HepG2 (cell line): Measurements from ENCODE around the gene HTD2. TPM values are rescaled to one million over a fixed set of nuclear protein-coding genes. Genes with fewer than 3 reads are reported as not detected.

Source experiments
- ATAC-seq: fragments of 200-7000 bp; cut with Tn5 transposase; 3 replicates; pipeline ENCODE4 v1.9.1; 2020; ENCODE audit warnings: mild to moderate bottlenecking, moderate library complexity
- BruUV-seq: library from RNA; stranded (reverse); fragments of 400-500 nt; replicated peaks from 2 replicates; lab custom pipeline; 2021; lab: Mats Ljungman, UMichigan
- CTCF ChIA-PET: fragments of 300-600 bp; formaldehyde crosslinking; extraction: SDS; loops from one replicate; lab custom pipeline; 2021; ENCODE audit warnings: low total read pairs, inconsistent platforms, low intra/inter-chr PET ratio; lab: Yijun Ruan, JAX
- POLR2A ChIA-PET: fragments of 350-600 bp; sonication (Branson Sonifier 250); formaldehyde crosslinking; loops from one replicate; lab custom pipeline; 2020; ENCODE audit warnings: antibody characterized with exemption, inconsistent platforms; lab: Yijun Ruan, JAX
- DNase-seq: peaks from one replicate; pipeline ENCODE4 v3.0.0-alpha.2; 2015; ENCODE audit warnings: low spot score
- FAIRE-seq: peaks from 3 replicates; lab custom pipeline; 2011; peaks lifted over from hg19 to GRCh38; lab: Jason Lieb, UNC
- H2AFZ ChIP-seq: one replicate; pipeline ENCODE4 v1.6.1; 2011; ENCODE audit warnings: low read length, inconsistent platforms
- H3K27ac ChIP-seq: fragments of 300-600 bp; 3 replicates; pipeline ENCODE4 v1.8.0; 2011; ENCODE audit warnings: mixed run types, mild to moderate bottlenecking, mixed read lengths, low read length, inconsistent platforms; ENCODE audit not compliant: insufficient read depth; ENCODE audit errors: extremely low read length
- H3K27me3 ChIP-seq, 2 experiments: fragments of 200-600 bp in 1 of 2; 2 replicates in 1 of 2; 3 replicates in 1 of 2; pipeline versions ENCODE4 v1.6.0 to v1.8.0; 2011; ENCODE audit warnings: low read length in 2 of 2, mild to moderate bottlenecking in 2 of 2, moderate library complexity in 2 of 2, inconsistent platforms in 1 of 2; ENCODE audit not compliant: insufficient read depth in 2 of 2, control insufficient read depth in 1 of 2
- H3K36me3 ChIP-seq, 2 experiments: fragments of 200-600 bp in 1 of 2; replicated peaks in 1 of 2; 2 replicates in 1 of 2; 3 replicates in 1 of 2; pipeline versions ENCODE4 v1.5.1 to v1.8.0; 2011; ENCODE audit warnings: low read length in 2 of 2, inconsistent platforms in 1 of 2; ENCODE audit not compliant: insufficient read depth in 2 of 2, control insufficient read depth in 1 of 2
- H3K4me1 ChIP-seq: 2 replicates; pipeline ENCODE4 v1.5.1; 2012; ENCODE audit warnings: low read length, inconsistent platforms; ENCODE audit not compliant: insufficient read depth
- H3K4me2 ChIP-seq: 2 replicates; pipeline ENCODE4 v1.6.0; 2011; ENCODE audit warnings: low read depth, low read length, inconsistent platforms
- H3K4me3 ChIP-seq, 3 experiments: fragments of 200-600 bp in 1 of 3; sonication (generic), shearing (Covaris generic) in 1 of 3; replicated peaks in 1 of 3; 2 replicates each; pipeline ENCODE4 v1.5.1; 2011 to 2016; ENCODE audit warnings: low read length in 3 of 3, inconsistent platforms in 2 of 3, low read depth in 2 of 3, mild to moderate bottlenecking in 2 of 3, control low read depth in 1 of 3, mixed read lengths in 1 of 3; ENCODE audit not compliant: insufficient read depth in 1 of 3
- H3K79me2 ChIP-seq: one replicate; pipeline ENCODE4 v1.6.1; 2011; ENCODE audit warnings: low read length, inconsistent platforms; ENCODE audit not compliant: insufficient read depth
- H3K9ac ChIP-seq: 2 replicates; pipeline ENCODE4 v1.6.0; 2011; ENCODE audit warnings: mild to moderate bottlenecking, low read depth, low read length, inconsistent platforms; ENCODE audit not compliant: insufficient read depth
- H3K9me3 ChIP-seq: 2 replicates; pipeline ENCODE4 v1.5.1; 2012; ENCODE audit warnings: mild to moderate bottlenecking, low read length
- H4K20me1 ChIP-seq: 2 replicates; pipeline ENCODE4 v1.6.0; 2011; ENCODE audit warnings: inconsistent platforms, mild to moderate bottlenecking, low read length, moderate library complexity; ENCODE audit not compliant: insufficient read depth
- MATR3 ChIP-seq: sonication (generic); formaldehyde crosslinking; IDR thresholded peaks from 2 replicates; pipeline ENCODE4 v1.4.0; 2020; ENCODE audit warnings: missing genetic modification reagents
- SPEN ChIP-seq: sonication (generic); formaldehyde crosslinking; IDR thresholded peaks from 2 replicates; pipeline ENCODE4 v1.5.1; 2020; ENCODE audit warnings: low read depth, mild to moderate bottlenecking, missing genetic modification reagents
- ZBTB7A ChIP-seq: sonication (generic); formaldehyde crosslinking; IDR thresholded peaks from 2 replicates; pipeline ENCODE4 v1.8.0; 2022; ENCODE audit warnings: mild to moderate bottlenecking, missing genetic modification reagents
- ZSCAN20 ChIP-seq: sonication (generic); formaldehyde crosslinking; IDR thresholded peaks from 2 replicates; pipeline ENCODE4 v1.4.0; 2020; ENCODE audit warnings: missing genetic modification reagents, mild to moderate bottlenecking, borderline replicate concordance
- WGBS: methylation state at CpG from one replicate; pipeline ENCODE4 v1.1.6; 2017; ENCODE audit warnings: low lambda C conversion rate; 5-methylcytosine and 5-hydroxymethylcytosine counted together
- in situ Hi-C: cut with HindIII; loops from 2 replicates; pipeline ENCODE4 v1.10.0; 2017; ENCODE audit warnings: low pct_unique_long_range_greater_than_20kb; ENCODE audit not compliant: extremely low pct_ligation_motif_present
- intact Hi-C: fragments of 100-400 bp; cut with micrococcal nuclease; formaldehyde crosslinking; loops from one replicate; pipeline ENCODE4 v1.10.0; 2022; ENCODE audit not compliant: unreplicated experiment
- polyA plus RNA-seq, 8 experiments: library from polyadenylated mRNA; depleted of rRNA in 3 of 8; stranded (reverse) in 7 of 8; unstranded in 1 of 8; fragments of >200 nt; fragmentation: Illumina TruSeq in 4 of 8; extraction: Trizol in 4 of 8; gene quantifications; 2 replicates each; pipeline versions ENCODE4 v1.2.1 to v1.2.3, GENCODE V29; 2011 to 2016; ENCODE audit warnings: low read depth in 4 of 8, missing spikeins in 1 of 8, mixed read lengths in 1 of 8; ENCODE audit not compliant: insufficient read depth in 1 of 8
- total RNA-seq, 5 experiments: library from RNA; depleted of rRNA; stranded (reverse); fragments of >200 nt; fragmentation: Illumina TruSeq; extraction: Trizol; gene quantifications; 2 replicates each; pipeline ENCODE4 v1.2.3, GENCODE V29; 2016; ENCODE audit warnings: low read depth in 1 of 5
- TF ChIP-seq, protein P1 (sequence below): sonication (generic); formaldehyde crosslinking; IDR thresholded peaks from 2 replicates; pipeline ENCODE4 v1.4.0; 2020; ENCODE audit warnings: mild to moderate bottlenecking, missing genetic modification reagents
- TF ChIP-seq, protein P2 (sequence below): sonication (generic); formaldehyde crosslinking; IDR thresholded peaks from 2 replicates; pipeline ENCODE4 v1.4.0; 2020; ENCODE audit warnings: missing genetic modification reagents

Gene HTD2
- total and polyA plus RNA-seq, 2 of the 13 experiments (the other 11 are each of a cell fraction or from before 2014, with no cell fraction given): 8.6 to 13.7 TPM

GRCh38 chr3:58293516-58293915, 12.8 kb upstream of the HTD2 start:
- Histone ChIP-seq H3K9me3 (no peaks in the 10 kb centered on the region), H4K20me1 (no peaks in the 10 kb centered on the region), H3K4me3 (no peak overlapping the region), H3K27me3 (no peaks in the 10 kb centered on the region), H2AFZ (no peak overlapping the region), H3K36me3 (no peaks in the 10 kb centered on the region; a peak in 2 of 5 replicates), H3K79me2 (no peaks in the 10 kb centered on the region), H3K9ac (no peak overlapping the region), H3K4me2 (no peak overlapping the region), H3K27ac (no peak overlapping the region), H3K4me1 (peaks cover 11% of the 10 kb centered on the region)
- intact Hi-C loops: no loop called here
- no TSS peak for BruUV-seq
- POLR2A ChIA-PET: no interaction called here
- CTCF ChIA-PET: no interaction called here
- FAIRE-seq (no peak), ATAC-seq (no peak), DNase-seq (no peak)
- WGBS: 93% methylated on average over 7 of the region's 9 CpGs
- in situ Hi-C loops: no loop called here
- TF ChIP-seq MATR3 (no peak), SPEN (no peak), ZSCAN20 (CRISPR knock-in tag) (no peak), ZBTB7A (CRISPR knock-in tag) (no peak)
- TF ChIP-seq, protein P1, sequence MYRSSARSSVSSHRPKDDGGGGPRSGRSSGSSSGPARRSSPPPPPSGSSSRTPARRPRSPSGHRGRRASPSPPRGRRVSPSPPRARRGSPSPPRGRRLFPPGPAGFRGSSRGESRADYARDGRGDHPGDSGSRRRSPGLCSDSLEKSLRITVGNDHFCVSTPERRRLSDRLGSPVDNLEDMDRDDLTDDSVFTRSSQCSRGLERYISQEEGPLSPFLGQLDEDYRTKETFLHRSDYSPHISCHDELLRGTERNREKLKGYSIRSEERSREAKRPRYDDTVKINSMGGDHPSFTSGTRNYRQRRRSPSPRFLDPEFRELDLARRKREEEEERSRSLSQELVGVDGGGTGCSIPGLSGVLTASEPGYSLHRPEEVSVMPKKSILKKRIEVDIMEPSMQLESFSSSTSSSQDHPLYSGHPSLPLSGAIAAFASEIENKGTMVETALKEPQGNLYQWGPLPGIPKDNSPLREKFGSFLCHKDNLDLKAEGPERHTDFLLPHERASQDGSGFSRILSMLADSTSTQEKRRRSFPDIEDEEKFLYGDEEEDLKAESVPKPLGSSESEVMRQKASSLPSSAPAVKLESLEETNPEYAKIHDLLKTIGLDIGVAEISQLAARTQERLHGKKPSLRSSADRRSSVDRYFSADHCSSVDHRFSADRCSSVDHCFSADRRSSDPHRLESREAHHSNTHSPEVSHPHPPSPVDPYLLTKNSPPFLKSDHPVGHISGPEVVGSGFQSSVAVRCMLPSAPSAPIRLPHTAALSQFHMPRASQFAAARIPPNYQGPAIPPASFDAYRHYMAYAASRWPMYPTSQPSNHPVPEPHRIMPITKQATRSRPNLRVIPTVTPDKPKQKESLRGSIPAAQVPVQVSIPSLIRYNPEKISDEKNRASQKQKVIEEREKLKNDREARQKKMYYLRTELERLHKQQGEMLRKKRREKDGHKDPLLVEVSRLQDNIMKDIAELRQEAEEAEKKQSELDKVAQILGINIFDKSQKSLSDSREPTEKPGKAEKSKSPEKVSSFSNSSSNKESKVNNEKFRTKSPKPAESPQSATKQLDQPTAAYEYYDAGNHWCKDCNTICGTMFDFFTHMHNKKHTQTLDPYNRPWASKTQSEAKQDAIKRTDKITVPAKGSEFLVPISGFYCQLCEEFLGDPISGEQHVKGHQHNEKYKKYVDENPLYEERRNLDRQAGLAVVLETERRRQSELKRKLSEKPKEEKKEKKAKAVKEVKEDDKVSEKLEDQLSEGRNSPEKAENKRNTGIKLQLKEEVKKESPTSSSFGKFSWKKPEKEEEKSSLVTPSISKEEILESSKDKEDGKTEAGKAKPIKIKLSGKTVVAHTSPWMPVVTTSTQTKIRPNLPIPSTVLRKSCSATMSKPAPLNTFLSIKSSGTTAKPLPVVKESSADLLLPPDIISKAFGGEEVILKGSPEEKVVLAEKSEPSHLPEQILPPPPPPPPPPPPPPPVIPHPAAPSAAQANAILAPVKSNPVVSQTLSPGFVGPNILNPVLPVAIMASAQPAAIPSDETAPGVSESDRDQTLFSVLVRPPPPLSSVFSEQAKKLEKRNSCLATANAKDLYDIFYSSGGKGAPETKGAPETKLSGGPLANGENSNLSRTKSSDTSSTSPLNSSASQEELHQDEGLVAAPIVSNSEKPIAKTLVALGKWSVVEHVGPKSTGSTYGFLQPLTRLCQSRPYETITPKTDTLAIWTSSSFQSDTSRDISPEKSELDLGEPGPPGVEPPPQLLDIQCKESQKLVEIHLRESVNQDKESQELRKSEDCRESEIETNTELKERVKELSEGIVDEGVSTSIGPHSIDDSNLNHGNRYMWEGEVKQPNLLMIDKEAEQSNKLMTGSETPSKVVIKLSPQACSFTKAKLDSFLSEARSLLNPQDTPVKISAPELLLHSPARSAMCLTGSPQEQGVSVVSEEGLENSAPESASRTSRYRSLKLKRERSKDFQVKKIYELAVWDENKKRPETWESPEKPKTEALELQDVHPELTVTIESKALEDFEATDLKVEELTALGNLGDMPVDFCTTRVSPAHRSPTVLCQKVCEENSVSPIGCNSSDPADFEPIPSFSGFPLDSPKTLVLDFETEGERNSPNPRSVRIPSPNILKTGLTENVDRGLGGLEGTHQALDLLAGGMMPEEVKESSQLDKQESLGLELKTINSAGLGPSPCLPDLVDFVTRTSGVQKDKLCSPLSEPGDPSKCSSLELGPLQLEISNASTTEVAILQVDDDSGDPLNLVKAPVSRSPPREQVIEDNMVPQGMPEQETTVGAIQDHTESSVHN (CRISPR knock-in tag): no peak
- TF ChIP-seq, protein P2, sequence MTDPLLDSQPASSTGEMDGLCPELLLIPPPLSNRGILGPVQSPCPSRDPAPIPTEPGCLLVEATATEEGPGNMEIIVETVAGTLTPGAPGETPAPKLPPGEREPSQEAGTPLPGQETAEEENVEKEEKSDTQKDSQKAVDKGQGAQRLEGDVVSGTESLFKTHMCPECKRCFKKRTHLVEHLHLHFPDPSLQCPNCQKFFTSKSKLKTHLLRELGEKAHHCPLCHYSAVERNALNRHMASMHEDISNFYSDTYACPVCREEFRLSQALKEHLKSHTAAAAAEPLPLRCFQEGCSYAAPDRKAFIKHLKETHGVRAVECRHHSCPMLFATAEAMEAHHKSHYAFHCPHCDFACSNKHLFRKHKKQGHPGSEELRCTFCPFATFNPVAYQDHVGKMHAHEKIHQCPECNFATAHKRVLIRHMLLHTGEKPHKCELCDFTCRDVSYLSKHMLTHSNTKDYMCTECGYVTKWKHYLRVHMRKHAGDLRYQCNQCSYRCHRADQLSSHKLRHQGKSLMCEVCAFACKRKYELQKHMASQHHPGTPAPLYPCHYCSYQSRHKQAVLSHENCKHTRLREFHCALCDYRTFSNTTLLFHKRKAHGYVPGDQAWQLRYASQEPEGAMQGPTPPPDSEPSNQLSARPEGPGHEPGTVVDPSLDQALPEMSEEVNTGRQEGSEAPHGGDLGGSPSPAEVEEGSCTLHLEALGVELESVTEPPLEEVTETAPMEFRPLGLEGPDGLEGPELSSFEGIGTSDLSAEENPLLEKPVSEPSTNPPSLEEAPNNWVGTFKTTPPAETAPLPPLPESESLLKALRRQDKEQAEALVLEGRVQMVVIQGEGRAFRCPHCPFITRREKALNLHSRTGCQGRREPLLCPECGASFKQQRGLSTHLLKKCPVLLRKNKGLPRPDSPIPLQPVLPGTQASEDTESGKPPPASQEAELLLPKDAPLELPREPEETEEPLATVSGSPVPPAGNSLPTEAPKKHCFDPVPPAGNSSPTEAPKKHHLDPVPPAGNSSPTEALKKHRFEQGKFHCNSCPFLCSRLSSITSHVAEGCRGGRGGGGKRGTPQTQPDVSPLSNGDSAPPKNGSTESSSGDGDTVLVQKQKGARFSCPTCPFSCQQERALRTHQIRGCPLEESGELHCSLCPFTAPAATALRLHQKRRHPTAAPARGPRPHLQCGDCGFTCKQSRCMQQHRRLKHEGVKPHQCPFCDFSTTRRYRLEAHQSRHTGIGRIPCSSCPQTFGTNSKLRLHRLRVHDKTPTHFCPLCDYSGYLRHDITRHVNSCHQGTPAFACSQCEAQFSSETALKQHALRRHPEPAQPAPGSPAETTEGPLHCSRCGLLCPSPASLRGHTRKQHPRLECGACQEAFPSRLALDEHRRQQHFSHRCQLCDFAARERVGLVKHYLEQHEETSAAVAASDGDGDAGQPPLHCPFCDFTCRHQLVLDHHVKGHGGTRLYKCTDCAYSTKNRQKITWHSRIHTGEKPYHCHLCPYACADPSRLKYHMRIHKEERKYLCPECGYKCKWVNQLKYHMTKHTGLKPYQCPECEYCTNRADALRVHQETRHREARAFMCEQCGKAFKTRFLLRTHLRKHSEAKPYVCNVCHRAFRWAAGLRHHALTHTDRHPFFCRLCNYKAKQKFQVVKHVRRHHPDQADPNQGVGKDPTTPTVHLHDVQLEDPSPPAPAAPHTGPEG: no peak
